Measurements from ENCODE around the gene DYNC1LI1. TPM values are rescaled to one million over a fixed set of nuclear protein-coding genes. Genes with fewer than 3 reads are reported as not detected.
"Not testable (repeated sequence)": the region's sequence is repeated elsewhere in the genome, so short reads cannot be mapped to it uniquely, and the experiment has no call there.

The DYNC1LI1 gene
- total RNA-seq, 4 donors from 2014 or later, result 44.2 to 51.0 (median 47.9) TPM

DNA sequence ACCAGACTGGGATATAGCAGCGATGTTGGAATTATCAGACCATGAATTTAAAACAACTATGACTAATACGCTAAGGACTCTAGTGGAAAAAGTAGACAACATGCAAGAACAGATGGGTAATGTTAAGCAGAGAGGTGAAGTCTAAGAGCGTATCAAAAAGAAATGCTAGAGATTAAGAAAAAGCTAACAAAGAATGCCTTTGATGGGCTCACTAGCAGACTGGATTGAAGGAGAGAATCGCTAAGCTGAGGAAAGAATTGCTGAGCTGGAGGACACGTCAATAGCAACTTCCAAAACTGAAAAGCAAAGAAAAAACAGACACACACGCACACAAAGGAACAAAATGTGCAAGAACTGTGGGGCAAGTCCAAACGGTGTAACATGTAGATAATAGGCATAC, 48.0 kb downstream of the DYNC1LI1 start:
- H3K4me1 ChIP-seq, result no peaks in the 10 kb centered on the region
- no peak for ATAC-seq
- no peak for DNase-seq
- peaks cover 3 to 24% of the 10 kb centered on the region in 2 donors for H3K36me3 ChIP-seq
- H3K4me3 ChIP-seq, result no peak overlapping the region
- in situ Hi-C loops (cut with MboI; ENCODE audit: low sequenced_read_pairs in 4 of 4) (no loop called here), intact Hi-C loops (cut with DNase I; ENCODE audit: low total_unique reads) (no loop called here)
- H3K27me3 ChIP-seq, result no peaks in the 10 kb centered on the region
- H3K27ac ChIP-seq, result no peak overlapping the region
- H3K9me3 ChIP-seq, result no peaks in the 10 kb centered on the region
- TF ChIP-seq POLR2A (IDR thresholded peaks at IDR 0.05) (no peak), CTCF (IDR thresholded peaks at IDR 0.05 in 4 of 5, conservative IDR thresholded peaks at IDR 0.05 in 1 of 5) (no peak)

GRCh38 chr3:32518921-32519320, 51.7 kb downstream of the DYNC1LI1 start:
- H3K27me3 ChIP-seq; ATAC-seq; H3K4me3 ChIP-seq; H3K27ac ChIP-seq; H3K9me3 ChIP-seq; H3K4me1 ChIP-seq; DNase-seq; intact Hi-C loops (cut with DNase I; ENCODE audit: low total_unique reads); H3K36me3 ChIP-seq: not testable (repeated sequence)
- in situ Hi-C loops (cut with MboI; ENCODE audit: low sequenced_read_pairs in 4 of 4), result loop anchor here in 1 of 4 donors (5.0 kb wide), 1 partner anchor 148 kb away; no protein-coding TSS in a partner anchor

- H3K27ac ChIP-seq; H3K4me3 ChIP-seq; DNase-seq; H3K36me3 ChIP-seq; intact Hi-C loops (cut with DNase I; ENCODE audit: low total_unique reads); H3K9me3 ChIP-seq; ATAC-seq; H3K27me3 ChIP-seq; H3K4me1 ChIP-seq: not testable (repeated sequence)
- in situ Hi-C loops (cut with MboI; ENCODE audit: low sequenced_read_pairs in 4 of 4), result loop anchor here in 1 of 4 donors (5.0 kb wide), 1 partner anchor 151 kb away; no protein-coding TSS in a partner anchor
These were observed 53.9 kb downstream of the DYNC1LI1 start for GRCh38 chr3:32516751-32517150.

- no peaks in the 10 kb centered on the region for H3K36me3 ChIP-seq
- TF ChIP-seq POLR2A (IDR thresholded peaks at IDR 0.05) (no peak), CTCF (IDR thresholded peaks at IDR 0.05 in 4 of 5, conservative IDR thresholded peaks at IDR 0.05 in 1 of 5) (no peak)
- intact Hi-C loops (cut with DNase I; ENCODE audit: low total_unique reads), result no loop called here
- DNase-seq (no peak), ATAC-seq (no peak)
- in situ Hi-C loops (cut with MboI; ENCODE audit: low sequenced_read_pairs in 4 of 4), result no loop called here
- H3K27me3 ChIP-seq, result no peaks in the 10 kb centered on the region
- H3K9me3 ChIP-seq, result no peaks in the 10 kb centered on the region
- no peak overlapping the region for H3K27ac ChIP-seq
- no peak overlapping the region for H3K4me3 ChIP-seq
- no peaks in the 10 kb centered on the region for H3K4me1 ChIP-seq
These were observed 59.7 kb downstream of the DYNC1LI1 start for GRCh38 chr3:32511005-32511404.

GRCh38 chr3:32510075-32510724, 60.5 kb downstream of the DYNC1LI1 start:
- Histone ChIP-seq H3K4me3 (no peak overlapping the region), H3K4me1 (no peaks in the 10 kb centered on the region), H3K36me3 (no peaks in the 10 kb centered on the region), H3K27me3 (no peaks in the 10 kb centered on the region), H3K9me3 (no peaks in the 10 kb centered on the region), H3K27ac (no peak overlapping the region)
- intact Hi-C loops (cut with DNase I; ENCODE audit: low total_unique reads) (loop anchor here (1.0 kb wide), 1 partner anchor 155 kb away; no protein-coding TSS in a partner anchor), in situ Hi-C loops (cut with MboI; ENCODE audit: low sequenced_read_pairs in 4 of 4) (no loop called here)
- no peak for TF ChIP-seq POLR2A (IDR thresholded peaks at IDR 0.05)
- TF ChIP-seq CTCF (IDR thresholded peaks at IDR 0.05 in 4 of 5, conservative IDR thresholded peaks at IDR 0.05 in 1 of 5), result peak; percentile 62 to 71 (median 66)
- peak; percentile 80 to 85 for ATAC-seq
- DNase-seq, result peak; percentile 27 to 57

All from gastrocnemius medialis (tissue), 4 donors.